T-helper 2 cell (primary cell): ENCODE measurements around the gene BATF.
"Not testable (repeated sequence)": the region's sequence is repeated elsewhere in the genome, so short reads cannot be mapped to it uniquely, and the experiment has no call there.

Experiments used
- DNase-seq, 5 experiments: peaks; one replicate each; pipeline versions ENCODE4 v3.0.0 to v3.0.0-alpha.2; 2012 to 2022
- total RNA-seq, 2 donors: gene quantifications; one replicate each; lab custom pipeline; 2026; lab: John Stamatoyannopoulos, UW

BATF gene
- total RNA-seq, result 27.7 to 28.7 reads per million in 2 donors

- DNase-seq, result peak; percentile 41 to 94 (median 67)
Measured at GRCh38 chr14:75522224-75522982, at the start of gene BATF. Gene BATF (plus strand): TSS chr14:75522469. CDS start chr14:75522683, 214 bp downstream.

GRCh38 chr14:75474127-75474526 lies 48.1 kb upstream of the BATF start:
- not testable (repeated sequence) for DNase-seq

- DNase-seq, result no peak
Measured at GRCh38 chr14:75476274-75476995, 45.8 kb upstream of the BATF start.

- no peak for DNase-seq
Measured at GRCh38 chr14:75477881-75478280, 44.4 kb upstream of the BATF start.

- no peak for DNase-seq
Measured at GRCh38 chr14:75479770-75480600, 42.3 kb upstream of the BATF start.

- no peak for DNase-seq
Measured at GRCh38 chr14:75482366-75482765, 39.9 kb upstream of the BATF start.

- no peak for DNase-seq
Measured at GRCh38 chr14:75484711-75485429, 37.4 kb upstream of the BATF start.

- no peak for DNase-seq
Measured at GRCh38 chr14:75486318-75486717, 36.0 kb upstream of the BATF start.

GRCh38 chr14:75487155-75487671 lies 35.1 kb upstream of the BATF start:
- peak in 2 of 5 experiments; percentile 32 to 93 for DNase-seq

GRCh38 chr14:75489480-75489837 lies 32.8 kb upstream of the BATF start:
- peak in 1 of 5 experiments; percentile 40 for DNase-seq

- DNase-seq, result no peak
Measured at GRCh38 chr14:75491376-75491978, 30.8 kb upstream of the BATF start.

GRCh38 chr14:75492832-75493591 lies 29.3 kb upstream of the BATF start:
- DNase-seq, result no peak

- peak in 1 of 5 experiments; percentile 27 for DNase-seq
Measured at GRCh38 chr14:75493592-75494087, 28.6 kb upstream of the BATF start.

- DNase-seq, result no peak
Measured at GRCh38 chr14:75494896-75495295, 27.4 kb upstream of the BATF start.

- peak in 1 of 5 experiments; percentile 83 for DNase-seq
Measured at GRCh38 chr14:75495399-75495798, 26.9 kb upstream of the BATF start.

- peak in 1 of 5 experiments; percentile 43 for DNase-seq
Measured at GRCh38 chr14:75495882-75496281, 26.4 kb upstream of the BATF start.

GRCh38 chr14:75496755-75497154 lies 25.5 kb upstream of the BATF start:
- DNase-seq, result no peak

- peak in 2 of 5 experiments; percentile 27 to 98 for DNase-seq
Measured at GRCh38 chr14:75497191-75497590, 25.1 kb upstream of the BATF start.

- no peak for DNase-seq
Measured at GRCh38 chr14:75497701-75498100, 24.6 kb upstream of the BATF start.

- DNase-seq, result peak in 1 of 5 experiments; percentile 92
Measured at GRCh38 chr14:75499084-75499875, 23.0 kb upstream of the BATF start.
